ENCODE data around the gene PRICKLE2. TPM values are rescaled to one million over a fixed set of nuclear protein-coding genes. Genes with fewer than 3 reads are reported as not detected.

Gene PRICKLE2
- total and polyA plus RNA-seq, 2 donors (not counting 3 experiments of a cell fraction or from before 2014, with no cell fraction given): 3.0 to 7.1 TPM

DNA sequence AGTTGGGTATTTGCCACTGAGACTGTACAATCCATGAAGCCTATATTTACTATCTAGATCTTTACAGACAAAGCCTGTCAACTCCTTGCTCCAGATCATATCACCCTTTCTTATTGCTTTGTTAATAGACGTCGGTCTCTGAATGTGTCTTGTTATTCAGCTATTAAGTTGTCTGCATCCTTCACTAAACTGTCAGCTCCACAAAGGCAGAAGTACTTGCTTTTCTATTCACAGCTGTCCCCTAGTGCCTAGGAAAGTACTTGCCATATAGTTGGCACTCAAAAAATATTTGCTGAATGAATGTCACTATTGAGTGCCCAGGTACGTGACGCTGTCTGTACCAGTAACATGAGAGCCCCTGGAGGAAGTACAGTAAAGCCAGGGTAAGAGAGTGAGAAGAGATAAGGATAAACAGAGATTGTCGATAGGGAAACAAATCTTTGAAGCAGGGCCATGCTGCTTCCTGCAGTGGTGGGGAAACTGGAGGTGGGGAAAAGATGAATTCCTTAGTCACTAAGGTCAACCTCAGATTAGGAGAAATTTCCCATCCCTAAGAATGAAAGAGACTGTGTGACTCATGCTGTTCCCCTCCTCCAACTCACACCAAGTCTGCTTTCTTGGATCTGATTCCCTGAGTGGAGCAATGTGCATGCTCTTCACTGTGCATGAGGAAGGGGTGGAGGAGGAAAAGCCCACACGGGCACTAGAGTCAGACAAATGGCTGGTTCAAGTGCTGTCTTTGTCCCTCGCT lies 36.3 kb downstream of the PRICKLE2 start:
- Histone ChIP-seq H3K36me3 (ENCODE audit: control insufficient read depth in 2 of 2, extremely low read depth in 1 of 2, insufficient read depth in 2 of 2, low read length in 2 of 2) (no peaks in the 10 kb centered on the region), H2AFZ (ENCODE audit: low read depth, low read length) (peak overlapping the region; percentile 53), H3K4me1 (ENCODE audit: control insufficient read depth, extremely low read depth, insufficient read depth, low read length) (peaks cover 40% of the 10 kb centered on the region), H3K27me3 (ENCODE audit: control insufficient read depth in 2 of 2, insufficient read depth in 2 of 2, low read length in 2 of 2) (no peaks in the 10 kb centered on the region), H3K9me3 (replicated peaks; ENCODE audit: control insufficient read depth, insufficient read depth, low read length) (no peaks in the 10 kb centered on the region), H4K20me1 (replicated peaks; ENCODE audit: control insufficient read depth, extremely low read depth, insufficient read depth, low read length) (no peaks in the 10 kb centered on the region), H3K79me2 (ENCODE audit: control insufficient read depth, insufficient read depth, low read length) (no peaks in the 10 kb centered on the region), H3K9me1 (replicated peaks; ENCODE audit: control insufficient read depth, extremely low read depth, insufficient read depth, low read length) (no peaks in the 10 kb centered on the region), H3K4me3 (replicated peaks in 1 of 3; ENCODE audit: insufficient read depth in 1 of 3, low read depth in 1 of 3, low read length in 3 of 3) (no peak overlapping the region), H3K4me2 (ENCODE audit: insufficient read depth, low read length) (peak overlapping the region; percentile 58), H3K9ac (replicated peaks; ENCODE audit: extremely low read depth, insufficient read depth, low read length) (peak overlapping the region; percentile 27), H3K27ac (ENCODE audit: insufficient read depth, low read depth, low read length) (peak overlapping the region; percentile 84)
- TF ChIP-seq POLR2AphosphoS5 (IDR thresholded peaks at IDR 0.05; ENCODE audit: insufficient read depth, low read depth, low read length) (peak; percentile 68), MYC (IDR thresholded peaks at IDR 0.05; ENCODE audit: low read depth, low read length) (no peak), FOS (IDR thresholded peaks at IDR 0.05; ENCODE audit: borderline replicate concordance, insufficient read depth, low read length) (peak; percentile 99), GATA2 (IDR thresholded peaks at IDR 0.05; ENCODE audit: insufficient read depth, insufficient read length, low read depth, low read length) (peak; percentile 97), JUN (IDR thresholded peaks at IDR 0.05; ENCODE audit: borderline replicate concordance, insufficient read depth, insufficient read length, low read depth) (peak; percentile 97)
- TF ChIP-seq, protein P1, sequence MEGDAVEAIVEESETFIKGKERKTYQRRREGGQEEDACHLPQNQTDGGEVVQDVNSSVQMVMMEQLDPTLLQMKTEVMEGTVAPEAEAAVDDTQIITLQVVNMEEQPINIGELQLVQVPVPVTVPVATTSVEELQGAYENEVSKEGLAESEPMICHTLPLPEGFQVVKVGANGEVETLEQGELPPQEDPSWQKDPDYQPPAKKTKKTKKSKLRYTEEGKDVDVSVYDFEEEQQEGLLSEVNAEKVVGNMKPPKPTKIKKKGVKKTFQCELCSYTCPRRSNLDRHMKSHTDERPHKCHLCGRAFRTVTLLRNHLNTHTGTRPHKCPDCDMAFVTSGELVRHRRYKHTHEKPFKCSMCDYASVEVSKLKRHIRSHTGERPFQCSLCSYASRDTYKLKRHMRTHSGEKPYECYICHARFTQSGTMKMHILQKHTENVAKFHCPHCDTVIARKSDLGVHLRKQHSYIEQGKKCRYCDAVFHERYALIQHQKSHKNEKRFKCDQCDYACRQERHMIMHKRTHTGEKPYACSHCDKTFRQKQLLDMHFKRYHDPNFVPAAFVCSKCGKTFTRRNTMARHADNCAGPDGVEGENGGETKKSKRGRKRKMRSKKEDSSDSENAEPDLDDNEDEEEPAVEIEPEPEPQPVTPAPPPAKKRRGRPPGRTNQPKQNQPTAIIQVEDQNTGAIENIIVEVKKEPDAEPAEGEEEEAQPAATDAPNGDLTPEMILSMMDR (IDR thresholded peaks at IDR 0.05; ENCODE audit: extremely low read depth in 1 of 2, insufficient read depth in 1 of 2, low read depth in 1 of 2, low read length in 2 of 2): no peak
- TF ChIP-seq, protein P2, sequence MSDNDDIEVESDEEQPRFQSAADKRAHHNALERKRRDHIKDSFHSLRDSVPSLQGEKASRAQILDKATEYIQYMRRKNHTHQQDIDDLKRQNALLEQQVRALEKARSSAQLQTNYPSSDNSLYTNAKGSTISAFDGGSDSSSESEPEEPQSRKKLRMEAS (IDR thresholded peaks at IDR 0.05; ENCODE audit: insufficient read depth, insufficient read length): peak; percentile 28
- DNase-seq (ENCODE audit: low read depth, low spot score): peak; percentile 98
- intact Hi-C loops (cut with micrococcal nuclease): loop anchor here (1.0 to 5.0 kb wide), 4 partner anchors 78 to 208 kb away; partner anchors contain the start of gene PSMD6
- POLR2A ChIA-PET: no interaction called here
- FAIRE-seq: peak; percentile 92
- CTCF ChIA-PET: interaction anchor here (1.8 to 3.7 kb wide), 2 partner anchors 31 to 36 kb away, joined by 7 to 37 read pairs; partner anchors contain the start of gene PRICKLE2
- BruUV-seq (replicated peaks): no TSS peak
- dilution Hi-C loops (cut with MboI; ENCODE audit: extremely low pct_ligation_motif_present, low sequenced_read_pairs): no loop called here
